GM03348 (cell line): ENCODE data around the gene PLPPR3.

Experiments used
- DNase-seq: peaks from one replicate; pipeline ENCODE4 v3.0.0; 2012; ENCODE audit warnings: low spot score

Gene PLPPR3

DNA sequence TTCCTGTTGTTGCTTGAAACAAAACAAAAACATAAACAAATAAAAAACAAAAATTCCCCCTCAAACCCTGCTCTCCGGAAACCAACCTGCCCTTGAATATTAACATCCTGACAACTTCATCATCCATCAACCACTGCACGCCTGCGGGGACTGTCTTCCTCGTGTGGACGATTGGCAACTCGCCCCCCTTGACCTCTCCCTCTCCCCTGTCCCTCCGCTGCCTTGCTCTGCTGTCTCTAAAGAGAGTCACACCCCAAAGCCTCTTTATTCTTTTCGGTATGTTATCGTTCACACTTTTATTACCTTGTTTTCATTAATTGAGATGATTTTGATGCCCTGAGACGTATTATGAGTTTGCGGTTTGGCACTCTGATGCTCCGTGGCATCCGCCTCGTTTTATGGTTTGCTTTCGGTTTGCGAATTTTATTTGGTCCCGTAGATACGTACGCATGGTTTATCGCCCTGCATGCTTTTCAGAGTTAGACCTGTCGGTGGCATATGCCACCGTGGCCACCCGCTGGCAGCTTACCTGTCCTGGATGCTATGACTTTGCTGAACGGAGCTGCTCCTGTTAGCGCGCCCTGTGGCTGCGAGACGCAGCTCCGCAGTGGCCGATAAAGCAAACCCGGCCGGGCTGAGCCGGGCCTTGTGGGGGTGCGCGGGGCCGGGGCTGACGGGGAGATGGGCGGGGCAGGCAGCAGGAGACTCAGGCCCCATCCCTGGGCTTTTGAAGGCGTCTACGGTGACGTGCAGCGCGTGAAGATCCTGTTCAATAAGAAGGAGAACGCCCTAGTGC, 13.9 kb downstream of the PLPPR3 start:
- DNase-seq: no peak

DNA sequence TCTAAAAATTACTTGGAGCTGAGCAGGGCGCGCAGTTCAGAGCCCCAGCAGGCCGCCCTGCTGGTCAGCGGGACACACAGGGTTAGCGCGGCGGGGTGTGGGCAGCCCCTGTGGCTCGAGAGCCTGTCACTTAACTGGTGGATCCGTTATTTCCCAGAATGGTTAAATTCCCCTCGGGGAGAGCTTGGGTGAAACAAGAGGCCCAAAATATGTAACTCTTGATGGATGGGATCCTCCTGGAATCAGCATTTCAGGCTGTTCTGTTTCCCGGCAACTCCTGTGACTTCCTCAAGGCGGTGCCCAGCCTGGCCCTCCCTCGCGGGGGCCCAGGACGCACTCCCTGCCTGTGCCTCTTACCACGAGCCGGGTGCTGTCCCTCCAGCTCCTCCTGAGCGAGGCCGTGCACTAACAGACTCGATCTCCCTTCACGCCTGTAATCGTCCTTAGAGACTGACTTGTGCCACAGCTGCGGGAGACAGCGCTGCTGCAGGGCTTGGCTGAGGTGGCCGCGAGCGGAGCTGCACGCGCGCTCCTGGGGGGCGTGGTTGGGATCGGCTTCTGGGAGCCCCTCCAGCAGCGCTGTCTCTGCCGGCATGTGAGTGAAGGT, 14.8 kb downstream of the PLPPR3 start:
- no peak for DNase-seq

DNA sequence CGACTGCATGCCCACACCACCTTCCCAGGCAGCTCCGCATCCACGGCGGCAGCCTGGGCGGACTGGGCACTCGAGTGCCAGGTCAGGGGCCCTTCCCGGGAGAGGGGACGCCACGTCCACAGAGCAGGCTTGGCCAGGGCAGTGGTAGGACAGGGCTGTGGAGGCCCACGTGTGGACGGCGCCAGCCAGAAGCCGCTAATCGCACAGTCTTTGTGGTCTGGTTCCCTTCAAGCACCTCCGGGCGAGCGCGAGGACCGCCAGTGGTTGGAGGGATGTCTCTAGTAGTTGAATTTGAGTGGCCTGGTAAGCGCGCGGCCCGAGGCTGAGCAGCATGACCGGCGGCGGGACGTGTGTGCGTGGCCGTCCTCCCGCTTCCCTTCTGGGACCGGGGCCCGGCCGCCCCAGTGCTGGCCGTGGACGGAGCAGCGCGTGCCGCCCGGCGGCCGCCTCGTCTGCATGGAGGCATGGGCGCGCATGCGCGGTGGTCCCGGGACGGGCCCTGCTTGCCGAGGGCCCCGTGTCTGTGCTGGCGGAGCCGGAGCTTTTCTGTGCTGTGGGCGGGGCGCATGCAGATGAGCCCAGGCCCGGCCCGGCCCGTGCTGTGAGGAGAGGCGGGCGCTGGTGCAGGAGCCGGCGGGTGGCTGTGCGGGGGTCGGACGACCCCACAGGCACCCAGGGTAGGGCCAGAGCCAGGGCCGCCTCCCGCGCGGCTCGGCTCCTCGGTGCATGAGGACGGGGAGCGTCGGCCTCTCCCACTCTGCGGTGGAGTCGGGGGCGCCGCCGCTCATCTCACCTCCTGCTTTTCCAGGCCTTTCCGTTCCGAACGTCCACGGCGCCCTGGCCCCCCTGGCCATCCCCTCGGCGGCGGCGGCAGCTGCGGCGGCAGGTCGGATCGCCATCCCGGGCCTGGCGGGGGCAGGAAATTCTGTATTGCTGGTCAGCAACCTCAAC, 15.9 kb downstream of the PLPPR3 start:
- no peak for DNase-seq

DNA sequence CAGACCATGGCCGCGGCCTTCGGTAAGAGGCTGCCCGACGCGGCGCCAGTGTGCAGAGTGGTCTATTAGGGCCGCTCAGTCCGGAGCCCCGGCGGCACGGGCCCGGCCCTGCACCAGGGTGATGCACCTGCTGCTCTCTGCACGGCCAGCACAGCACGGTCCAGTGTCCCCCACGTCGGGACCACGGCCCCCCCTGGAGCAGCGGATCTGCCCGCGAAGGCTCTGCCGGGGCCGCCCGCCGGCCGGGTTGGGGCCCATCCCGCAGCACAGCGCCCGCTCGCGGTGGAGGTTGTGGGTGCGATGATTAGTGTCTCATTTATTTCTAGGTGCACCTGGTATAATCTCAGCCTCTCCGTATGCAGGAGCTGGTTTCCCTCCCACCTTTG, 16.6 kb downstream of the PLPPR3 start:
- no peak for DNase-seq

DNA sequence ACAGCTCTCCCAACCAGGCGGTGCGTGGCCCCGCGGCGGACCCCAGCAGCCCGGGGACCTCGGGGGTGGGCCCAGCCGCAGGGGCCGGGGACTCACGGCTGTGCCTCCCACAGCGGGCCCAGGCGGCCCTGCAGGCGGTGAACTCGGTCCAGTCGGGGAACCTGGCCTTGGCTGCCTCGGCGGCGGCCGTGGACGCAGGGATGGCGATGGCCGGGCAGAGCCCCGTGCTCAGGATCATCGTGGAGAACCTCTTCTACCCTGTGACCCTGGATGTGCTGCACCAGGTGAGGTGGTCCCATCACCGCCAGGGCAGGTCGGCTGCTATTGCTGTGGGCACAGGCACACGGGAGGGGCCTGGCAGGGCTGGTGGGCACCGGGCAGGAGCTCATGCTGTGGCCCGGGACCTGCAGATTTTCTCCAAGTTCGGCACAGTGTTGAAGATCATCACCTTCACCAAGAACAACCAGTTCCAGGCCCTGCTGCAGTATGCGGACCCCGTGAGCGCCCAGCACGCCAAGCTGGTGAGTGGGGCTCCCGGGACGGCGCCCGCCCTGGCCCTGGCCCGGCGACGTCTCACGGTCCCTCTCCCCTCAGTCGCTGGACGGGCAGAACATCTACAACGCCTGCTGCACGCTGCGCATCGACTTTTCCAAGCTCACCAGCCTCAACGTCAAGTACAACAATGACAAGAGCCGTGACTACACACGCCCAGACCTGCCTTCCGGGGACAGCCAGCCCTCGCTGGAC, 17.2 kb downstream of the PLPPR3 start:
- no peak for DNase-seq

DNA sequence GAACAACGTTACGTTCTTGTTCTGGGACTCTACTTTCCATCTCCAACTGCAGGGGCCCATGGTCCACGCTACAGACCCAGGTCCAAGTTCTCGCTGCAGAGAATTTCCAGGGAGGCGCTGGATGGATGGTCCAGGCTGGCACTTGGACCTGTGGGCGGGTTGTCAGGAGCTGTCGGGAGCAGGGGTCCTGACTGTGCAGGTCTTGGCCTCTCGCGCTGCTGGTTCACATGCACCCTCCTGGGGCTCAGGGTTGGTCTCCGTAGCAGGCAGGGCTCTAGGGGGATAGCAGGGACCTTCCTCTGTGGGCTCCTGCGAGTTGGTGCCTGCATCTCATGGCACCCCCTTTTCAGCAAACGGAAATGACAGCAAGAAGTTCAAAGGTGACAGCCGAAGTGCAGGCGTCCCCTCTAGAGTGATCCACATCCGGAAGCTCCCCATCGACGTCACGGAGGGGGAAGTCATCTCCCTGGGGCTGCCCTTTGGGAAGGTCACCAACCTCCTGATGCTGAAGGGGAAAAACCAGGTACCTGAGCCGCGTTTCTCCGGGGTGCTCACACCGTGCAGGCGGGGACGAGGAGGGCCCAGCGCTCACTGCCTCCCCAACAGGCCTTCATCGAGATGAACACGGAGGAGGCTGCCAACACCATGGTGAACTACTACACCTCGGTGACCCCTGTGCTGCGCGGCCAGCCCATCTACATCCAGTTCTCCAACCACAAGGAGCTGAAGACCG, 17.9 kb downstream of the PLPPR3 start:
- DNase-seq: no peak

DNA sequence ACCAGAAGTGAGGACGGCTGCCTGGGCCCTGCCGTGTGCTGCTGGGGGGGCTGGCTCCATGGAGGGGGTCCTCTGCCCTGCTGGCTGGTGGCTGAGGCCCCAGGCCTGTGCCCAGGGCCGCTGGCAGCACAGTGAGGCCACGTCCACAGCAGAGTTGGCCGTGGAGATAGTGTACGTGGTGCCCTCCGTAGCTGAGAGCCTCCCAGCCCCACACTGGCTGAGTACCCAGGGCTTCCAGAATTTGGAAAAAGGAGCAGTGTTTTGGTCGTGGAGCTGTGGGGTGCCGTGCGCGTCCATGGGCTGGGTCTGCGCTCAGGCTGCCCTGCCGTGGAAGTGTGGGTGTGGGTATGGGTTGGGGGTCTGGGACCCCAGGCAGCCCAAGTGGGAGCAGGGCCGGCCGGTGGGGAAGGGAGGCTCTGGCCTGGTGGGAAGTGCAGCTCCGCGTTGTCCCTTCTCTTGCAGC, 18.6 kb downstream of the PLPPR3 start:
- no peak for DNase-seq

DNA sequence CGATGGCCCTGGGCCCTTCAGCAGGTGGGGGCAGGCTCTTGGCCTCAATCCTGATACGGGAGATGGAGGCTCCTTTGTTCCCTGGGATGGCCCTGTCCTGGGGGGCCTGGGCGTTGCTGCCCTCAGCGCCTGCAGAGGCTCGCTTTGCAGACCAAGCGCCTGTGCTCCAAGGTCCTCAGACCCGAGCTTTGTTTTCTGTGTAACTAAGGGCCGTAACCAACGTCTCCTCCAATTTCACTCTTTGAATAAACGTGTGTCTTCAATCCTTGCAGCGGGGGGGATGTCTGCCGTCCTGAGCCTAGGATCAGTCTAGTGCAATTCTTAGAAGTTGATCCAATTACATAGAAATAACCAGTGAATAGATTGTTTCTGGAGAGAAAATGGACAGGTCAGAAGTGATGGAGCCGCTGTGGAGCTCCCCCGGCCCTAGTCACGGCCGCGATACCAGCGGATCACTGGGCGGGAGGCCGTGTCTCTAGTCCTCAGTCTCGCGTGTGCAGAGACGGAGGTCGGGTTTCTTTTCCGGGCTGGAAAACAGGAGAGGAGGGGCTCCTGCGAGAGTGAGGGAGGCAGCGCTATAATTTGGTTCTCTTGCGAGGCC, 19.2 kb downstream of the PLPPR3 start:
- no peak for DNase-seq

DNA sequence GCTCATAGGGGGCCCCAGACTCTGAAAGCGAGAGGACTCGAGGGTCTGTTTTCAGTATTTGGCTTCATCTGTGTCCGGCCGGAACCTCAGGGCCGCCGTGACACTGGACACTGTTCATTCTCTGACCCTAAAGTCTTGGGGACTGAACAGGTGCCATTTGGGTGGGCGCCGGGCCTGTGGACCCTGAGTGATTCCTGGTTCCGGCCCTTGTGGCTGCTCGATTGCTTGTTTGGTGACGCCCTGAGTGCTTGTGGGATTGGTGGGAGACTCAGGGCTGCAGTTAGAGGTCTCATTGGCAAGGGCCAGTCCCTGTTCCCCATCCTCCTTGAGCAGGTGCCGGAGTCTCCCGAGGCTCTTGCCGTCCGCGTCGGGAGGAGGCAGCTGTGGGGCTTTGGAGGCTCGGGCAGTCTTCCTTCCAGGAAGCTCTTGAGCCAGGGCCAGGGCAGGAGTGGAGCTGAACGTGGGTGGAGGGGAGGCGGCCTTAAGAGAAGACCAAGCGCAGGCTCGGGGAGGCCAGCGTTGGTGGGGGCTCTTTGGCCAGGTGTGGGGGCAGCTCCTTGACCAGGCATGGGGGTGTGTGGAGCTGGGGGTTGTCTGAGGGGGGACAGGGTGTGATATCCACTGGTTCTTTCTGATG, 19.8 kb downstream of the PLPPR3 start:
- DNase-seq: peak; percentile 75

DNA sequence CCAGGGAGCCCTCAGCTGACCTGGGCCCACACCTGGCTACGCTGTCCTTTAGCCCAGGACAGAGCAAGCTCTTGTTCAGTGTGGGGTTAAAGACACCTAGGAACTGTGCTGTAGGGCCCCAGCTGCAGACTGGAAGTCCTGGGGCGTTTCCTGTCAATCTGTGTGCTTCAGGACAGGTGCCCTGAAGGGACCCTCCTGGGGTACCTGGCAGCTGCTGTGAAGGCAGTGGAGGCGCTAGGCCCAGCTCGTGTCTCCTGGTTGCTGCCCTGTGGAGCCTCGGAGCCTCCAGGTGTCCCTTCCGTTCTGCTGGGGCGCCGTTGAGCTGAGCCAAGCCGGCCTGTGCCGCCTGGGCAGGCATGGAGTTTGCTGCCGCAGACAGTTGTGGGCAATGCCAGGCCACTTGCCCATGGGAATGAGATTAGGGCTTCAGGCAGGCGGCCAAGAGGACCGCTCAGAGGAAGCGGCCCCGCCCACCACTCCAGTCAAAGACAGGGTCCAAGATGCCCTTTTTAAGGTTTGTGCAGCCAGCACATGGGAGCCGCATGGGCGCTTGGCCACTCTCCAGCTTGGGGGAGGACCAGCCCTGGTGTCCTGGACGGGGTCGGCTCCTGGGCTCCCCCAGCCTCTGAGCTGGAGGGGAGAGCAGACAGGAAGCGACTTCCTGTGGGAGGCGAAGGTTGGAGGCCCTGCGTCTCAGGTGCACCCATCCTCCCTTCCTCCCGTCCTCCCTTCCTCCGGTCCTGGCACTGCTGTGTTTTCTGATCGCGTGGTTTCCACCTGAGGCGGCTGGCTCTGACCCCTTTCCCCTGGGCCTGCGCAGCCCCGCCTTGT, 20.5 kb downstream of the PLPPR3 start:
- DNase-seq: peak; percentile 71

DNA sequence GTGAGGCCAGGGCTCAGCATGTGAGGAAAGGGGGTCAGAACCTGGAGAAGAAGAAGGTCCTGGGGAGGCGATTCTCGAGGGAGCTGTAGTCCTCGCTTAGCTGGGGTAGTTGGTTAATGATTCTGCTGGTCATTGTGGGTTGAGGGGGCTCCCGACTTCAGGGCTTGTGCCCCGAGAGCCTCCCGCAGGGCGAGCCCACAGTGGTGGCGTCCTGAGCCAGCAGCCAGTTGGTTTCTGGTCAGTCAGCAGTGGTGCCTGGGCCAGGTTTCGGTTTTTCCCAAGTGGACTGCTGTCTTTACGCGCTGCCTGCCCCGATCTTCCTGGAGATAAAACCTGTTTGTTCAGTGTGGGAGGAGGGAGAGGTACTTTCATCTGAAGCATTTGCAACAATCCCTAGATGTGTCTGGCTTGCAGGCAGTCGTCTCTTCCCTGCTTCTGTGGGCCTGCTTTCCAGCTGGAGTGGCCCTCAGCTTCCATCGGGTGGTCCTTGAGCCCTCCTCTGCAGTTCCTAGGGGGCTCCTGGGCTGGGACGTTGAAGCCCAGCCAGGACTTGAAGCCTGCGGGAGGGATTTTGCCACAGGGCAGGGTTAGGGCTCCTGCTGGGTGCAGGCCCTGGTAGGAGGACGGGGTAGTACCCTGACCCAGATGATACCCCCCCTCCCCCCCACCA, 21.3 kb downstream of the PLPPR3 start:
- peak; percentile 20 for DNase-seq

DNA sequence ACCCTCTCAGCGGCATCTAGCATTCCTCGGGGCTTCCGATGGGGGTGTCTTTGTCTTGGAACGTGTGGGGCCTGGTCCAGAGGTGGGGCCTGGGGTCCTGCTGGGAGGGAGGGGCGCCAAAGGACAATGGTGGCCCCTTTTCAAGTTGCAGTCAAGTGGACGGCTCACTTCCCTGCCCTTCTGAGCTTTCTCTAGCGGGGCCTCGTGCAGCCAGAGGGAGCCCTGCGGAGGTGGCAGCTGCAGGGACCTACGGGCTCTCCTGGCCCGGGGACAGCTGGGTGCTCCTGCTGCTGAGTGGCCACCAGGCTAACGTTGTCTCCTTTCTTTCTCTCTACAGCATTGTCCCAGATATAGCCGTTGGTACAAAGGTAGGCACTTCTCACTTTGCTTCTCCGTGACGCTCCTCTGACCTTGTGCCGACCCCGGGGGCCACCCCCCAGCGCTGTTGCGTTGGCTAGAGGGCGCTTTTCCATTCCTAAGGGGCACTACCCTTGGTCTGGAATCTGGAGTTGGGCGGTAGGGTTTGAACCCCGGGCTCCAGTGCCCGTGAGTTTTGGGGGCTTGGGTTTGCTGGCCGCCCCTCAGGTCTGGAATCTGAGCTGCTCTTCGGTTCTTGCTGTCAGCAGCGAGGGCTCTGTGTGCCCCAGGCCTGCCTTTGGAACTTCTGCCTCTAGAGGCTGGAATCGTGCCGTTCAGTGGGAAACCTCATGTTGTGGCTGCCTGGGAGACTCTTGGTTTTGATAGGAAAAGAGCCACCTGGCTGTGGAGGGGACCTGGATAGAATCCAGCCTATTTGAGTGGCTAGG, 22.5 kb downstream of the PLPPR3 start:
- no peak for DNase-seq

DNA sequence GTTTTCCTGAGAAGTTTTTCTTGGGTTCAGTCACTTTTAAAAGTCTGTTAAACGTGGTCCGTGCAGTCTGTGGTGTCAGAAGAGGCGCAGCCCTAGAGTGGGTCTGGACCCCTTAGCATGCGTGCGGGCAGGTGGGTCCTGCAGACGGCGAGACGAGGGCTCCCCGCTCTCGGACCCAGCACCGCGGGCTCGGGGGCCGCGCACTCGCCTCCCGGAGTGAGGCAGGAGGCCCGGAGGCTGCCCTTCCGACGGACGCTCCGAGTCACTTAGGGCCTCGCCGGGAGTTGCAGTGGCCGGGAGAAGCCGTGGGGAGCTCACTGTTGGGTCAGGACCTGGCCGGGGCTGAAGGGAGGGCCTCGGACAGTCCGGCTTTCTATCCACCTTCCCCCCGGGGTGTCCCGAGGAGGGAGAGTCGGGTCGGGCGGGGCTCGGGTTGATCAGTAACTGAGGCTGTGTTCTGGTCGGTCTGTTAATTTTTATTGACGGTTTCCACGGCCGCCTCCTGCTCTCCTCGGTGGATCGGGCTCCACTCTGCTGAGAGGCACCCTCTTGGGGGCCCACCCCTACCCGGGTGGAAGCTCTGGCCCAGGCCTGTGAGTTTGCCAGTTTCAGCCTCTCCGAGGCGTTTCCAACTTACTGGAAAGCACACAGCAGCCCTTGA, 23.2 kb downstream of the PLPPR3 start:
- DNase-seq: no peak

DNA sequence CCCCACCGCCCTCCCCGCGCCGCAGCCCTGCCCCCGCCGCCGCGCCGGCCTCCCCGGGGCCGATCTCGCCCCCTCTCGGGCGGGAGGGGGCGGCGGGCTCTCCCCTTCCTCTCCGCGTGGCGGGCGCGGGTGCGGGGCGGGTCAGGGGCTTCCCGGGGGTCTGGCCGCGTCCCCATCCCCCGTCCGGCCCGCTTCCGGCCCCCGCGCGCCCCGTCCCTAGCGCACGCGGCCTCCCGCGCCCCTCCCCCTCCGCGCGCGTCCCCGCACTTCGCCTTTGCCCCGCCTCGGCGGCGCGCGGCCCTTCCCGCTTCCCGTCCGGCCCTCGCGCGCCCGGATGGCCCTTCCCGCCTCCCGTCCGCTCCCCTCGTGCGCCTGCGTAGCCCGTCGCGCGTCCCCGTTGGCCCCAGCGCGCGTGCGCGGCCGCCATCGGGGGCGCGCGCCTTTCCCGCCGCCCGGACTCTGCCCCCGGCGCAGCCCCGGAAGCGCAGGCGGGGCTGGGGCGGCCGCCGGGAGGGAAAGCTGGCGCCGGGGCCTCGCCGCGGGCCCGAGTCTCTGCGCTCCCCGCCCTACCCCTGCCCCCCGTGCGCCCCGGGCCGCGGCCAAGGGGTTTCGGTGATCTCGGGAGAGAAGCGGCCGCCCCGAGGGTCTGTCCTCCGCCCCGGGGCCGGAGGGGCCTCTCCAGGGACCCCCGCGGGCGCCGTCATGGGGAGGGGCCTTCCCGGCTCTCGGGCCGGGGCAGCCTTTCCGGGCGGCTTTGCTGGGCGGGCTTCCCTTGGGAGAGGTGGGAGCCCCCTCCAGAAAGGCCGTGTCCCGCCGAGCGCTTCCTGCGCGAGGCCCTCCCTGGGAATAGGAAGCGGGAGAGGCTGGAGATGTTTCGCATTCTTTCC, 24.0 kb downstream of the PLPPR3 start:
- DNase-seq: peak; percentile 99

DNA sequence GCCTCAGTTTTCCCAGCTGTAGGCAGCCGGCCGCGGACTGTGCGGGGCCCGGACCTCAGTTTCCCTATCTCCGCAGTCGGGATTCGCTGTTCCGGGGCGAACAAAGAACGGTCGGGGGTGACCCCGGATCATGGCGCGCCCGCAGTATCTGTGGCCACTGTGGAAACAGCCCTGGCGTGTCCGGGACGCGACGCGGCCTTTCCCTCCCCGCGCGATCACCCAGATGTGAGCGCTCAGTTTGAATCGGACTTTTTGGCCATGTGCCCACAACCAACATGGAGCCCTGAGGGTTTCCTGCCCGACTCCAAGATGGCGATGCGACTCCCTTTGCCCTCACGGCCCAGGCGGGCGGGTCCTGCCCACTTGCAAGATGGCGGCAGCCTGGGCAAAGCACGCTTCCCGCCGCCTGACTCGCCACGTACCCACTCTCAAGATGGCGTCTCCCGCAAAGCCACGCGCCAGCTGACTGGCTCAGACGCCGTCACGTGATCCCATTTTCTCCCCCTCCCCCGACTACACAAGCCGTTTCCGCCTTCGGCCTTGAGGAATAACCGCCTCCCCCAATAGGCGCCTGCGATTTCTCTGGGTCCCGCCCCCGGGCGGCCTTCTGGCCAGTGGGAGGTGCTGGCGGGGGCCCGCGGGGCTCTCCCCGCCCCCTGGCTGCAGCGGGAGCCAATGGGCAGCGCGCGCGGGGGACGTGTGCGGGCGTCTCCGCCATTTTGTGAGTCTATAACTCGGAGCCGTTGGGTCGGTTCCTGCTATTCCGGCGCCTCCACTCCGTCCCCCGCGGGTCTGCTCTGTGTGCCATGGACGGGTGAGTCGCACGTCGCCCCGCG, 24.8 kb downstream of the PLPPR3 start, which contains the start of gene PTBP1:
PTBP1 (plus strand) TSS at position 761 of the 836 bp plus-strand sequence; CDS start at position 807, 46 bp downstream.
- DNase-seq: peak; percentile 99
